Osteoblast (primary cell): ENCODE results near the gene ZFP42. TPM values are rescaled to one million over a fixed set of nuclear protein-coding genes. Genes with fewer than 3 reads are reported as not detected.

ENCODE experiments used
- DNase-seq: peaks from one replicate; pipeline ENCODE4 v3.0.0; 2011; ENCODE audit warnings: low spot score, mixed read lengths; ENCODE audit not compliant: insufficient read length; ENCODE audit errors: missing footprints
- H2AFZ ChIP-seq: 2 replicates; pipeline ENCODE4 v1.6.0; 2011; ENCODE audit warnings: mild to moderate bottlenecking, low read length
- H3K27ac ChIP-seq: 2 replicates; pipeline ENCODE4 v1.5.1; 2011; ENCODE audit warnings: mild to moderate bottlenecking, low read depth, low read length, moderate library complexity
- H3K27me3 ChIP-seq: 2 replicates; pipeline ENCODE4 v1.6.0; 2012; ENCODE audit warnings: mild to moderate bottlenecking, control low read depth, inconsistent platforms, low read length, moderate library complexity; ENCODE audit not compliant: insufficient read depth
- H3K36me3 ChIP-seq: 2 replicates; pipeline ENCODE4 v1.5.1; 2011; ENCODE audit warnings: mild to moderate bottlenecking, low read length, control low read depth, moderate library complexity; ENCODE audit not compliant: insufficient read depth
- H3K4me1 ChIP-seq: 2 replicates; pipeline ENCODE4 v1.5.1; 2011; ENCODE audit warnings: mild to moderate bottlenecking, low read length, control low read depth, moderate library complexity; ENCODE audit not compliant: insufficient read depth
- H3K4me2 ChIP-seq: 2 replicates; pipeline ENCODE4 v1.6.0; 2011; ENCODE audit warnings: mild to moderate bottlenecking, low read length; ENCODE audit not compliant: insufficient read depth
- H3K4me3 ChIP-seq: fragments of 200-600 bp; sonication (generic); 3 replicates; pipeline ENCODE4 v1.5.1; 2012; ENCODE audit warnings: mild to moderate bottlenecking, low read length, inconsistent platforms; ENCODE audit not compliant: insufficient read depth
- H3K79me2 ChIP-seq: 2 replicates; pipeline ENCODE4 v1.6.0; 2012; ENCODE audit warnings: mild to moderate bottlenecking, low read length, control low read depth, inconsistent platforms; ENCODE audit not compliant: insufficient read depth
- H3K9me3 ChIP-seq: 2 replicates; pipeline ENCODE4 v1.5.1; 2011; ENCODE audit warnings: low read depth, low read length, control low read depth
- H4K20me1 ChIP-seq: 2 replicates; pipeline ENCODE4 v1.6.0; 2012; ENCODE audit warnings: mild to moderate bottlenecking, low read length, control low read depth; ENCODE audit not compliant: insufficient read depth
- total RNA-seq: library from RNA; depleted of rRNA; stranded (reverse); fragments of >200 nt; gene quantifications from 2 replicates; pipeline ENCODE4 v1.2.3, GENCODE V29; 2012
- TF ChIP-seq, protein P1 (sequence below): IDR thresholded peaks from 2 replicates; pipeline ENCODE4 v1.5.1; 2011; ENCODE audit warnings: mild to moderate bottlenecking, low read depth, low read length, moderate library complexity; ENCODE audit errors: extremely low read depth

Gene ZFP42
- not detected in 2 replicates for total RNA-seq

DNA sequence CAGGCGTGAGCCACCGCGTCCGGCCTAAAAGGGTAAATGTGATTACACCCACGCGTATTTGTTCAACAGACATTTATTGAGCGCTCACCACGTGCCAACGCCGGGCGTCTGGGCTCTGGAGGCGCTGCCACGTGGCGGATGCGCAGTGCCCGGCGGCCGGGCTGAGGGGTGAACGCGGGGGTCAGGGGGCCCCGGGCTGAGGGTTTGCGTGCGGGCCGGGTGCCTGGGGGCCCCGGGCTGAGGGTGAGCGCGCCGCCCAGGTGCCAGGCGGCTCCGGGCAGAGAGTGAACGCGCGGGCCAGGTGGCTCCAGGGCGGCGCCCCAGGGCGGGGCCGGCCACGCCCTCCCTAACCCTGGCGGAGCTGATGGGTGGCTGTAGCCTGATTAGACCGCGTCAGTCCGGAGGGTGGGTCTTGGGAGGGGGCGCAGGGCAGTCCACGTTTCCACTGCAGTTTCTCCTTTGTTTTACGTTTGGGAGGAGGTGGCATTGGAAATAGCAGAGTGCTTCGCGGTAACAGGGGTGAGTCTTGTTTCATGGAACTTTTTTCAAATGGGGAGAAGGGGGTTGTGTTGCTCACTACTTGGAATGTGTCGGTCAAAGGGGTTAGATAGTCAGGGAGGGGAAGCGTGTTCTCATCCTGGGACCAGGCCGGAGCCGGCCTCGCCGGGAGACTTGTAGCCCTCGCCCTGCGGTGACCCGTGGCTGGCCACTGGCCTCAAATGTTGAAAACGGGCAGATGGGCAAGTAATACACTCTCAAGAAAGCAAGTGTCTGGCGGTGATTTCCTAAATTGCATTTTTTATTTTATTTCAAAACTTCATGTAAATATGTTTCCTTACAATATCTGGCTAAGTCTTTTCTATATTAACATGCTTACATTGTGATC lies at the start of gene ZFP42:
ZFP42 (plus strand) TSS at position 450 of the 886 bp plus-strand sequence. CDS start 7,037 bp downstream, outside the sequence.
- H2AFZ ChIP-seq, result no peak within 1 kb of the TSS
- DNase-seq, result no peak
- no peak within 1 kb of the TSS for H3K4me2 ChIP-seq

DNA sequence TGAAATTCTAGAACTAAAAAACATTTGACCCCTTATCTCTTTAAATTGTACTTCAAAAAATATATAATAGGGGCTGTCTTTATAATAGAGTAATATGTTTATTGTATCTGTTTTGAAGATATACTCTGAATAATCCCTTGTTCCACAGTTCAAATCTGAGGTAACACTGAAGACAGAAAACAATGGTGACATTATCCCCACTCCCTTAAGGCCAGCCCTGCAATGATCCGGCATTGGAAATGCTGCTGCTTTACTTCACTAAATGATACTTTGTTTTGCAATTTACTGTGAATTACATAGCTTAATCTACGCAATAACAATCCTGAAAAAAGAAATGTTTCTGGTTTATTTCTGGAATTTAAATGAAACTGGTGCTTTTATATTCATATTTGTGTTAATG lies 34.4 kb upstream of the ZFP42 start:
- TF ChIP-seq, protein P1, sequence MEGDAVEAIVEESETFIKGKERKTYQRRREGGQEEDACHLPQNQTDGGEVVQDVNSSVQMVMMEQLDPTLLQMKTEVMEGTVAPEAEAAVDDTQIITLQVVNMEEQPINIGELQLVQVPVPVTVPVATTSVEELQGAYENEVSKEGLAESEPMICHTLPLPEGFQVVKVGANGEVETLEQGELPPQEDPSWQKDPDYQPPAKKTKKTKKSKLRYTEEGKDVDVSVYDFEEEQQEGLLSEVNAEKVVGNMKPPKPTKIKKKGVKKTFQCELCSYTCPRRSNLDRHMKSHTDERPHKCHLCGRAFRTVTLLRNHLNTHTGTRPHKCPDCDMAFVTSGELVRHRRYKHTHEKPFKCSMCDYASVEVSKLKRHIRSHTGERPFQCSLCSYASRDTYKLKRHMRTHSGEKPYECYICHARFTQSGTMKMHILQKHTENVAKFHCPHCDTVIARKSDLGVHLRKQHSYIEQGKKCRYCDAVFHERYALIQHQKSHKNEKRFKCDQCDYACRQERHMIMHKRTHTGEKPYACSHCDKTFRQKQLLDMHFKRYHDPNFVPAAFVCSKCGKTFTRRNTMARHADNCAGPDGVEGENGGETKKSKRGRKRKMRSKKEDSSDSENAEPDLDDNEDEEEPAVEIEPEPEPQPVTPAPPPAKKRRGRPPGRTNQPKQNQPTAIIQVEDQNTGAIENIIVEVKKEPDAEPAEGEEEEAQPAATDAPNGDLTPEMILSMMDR, result no peak
- no peaks in the 10 kb centered on the region for H3K27me3 ChIP-seq
- no peak overlapping the region for H3K4me2 ChIP-seq
- no peak overlapping the region for H3K27ac ChIP-seq
- H2AFZ ChIP-seq, result no peak overlapping the region
- no peak overlapping the region for H3K4me3 ChIP-seq
- DNase-seq, result no peak
- H3K9me3 ChIP-seq, result no peaks in the 10 kb centered on the region
- H3K79me2 ChIP-seq, result no peaks in the 10 kb centered on the region
- H4K20me1 ChIP-seq, result no peaks in the 10 kb centered on the region
- no peaks in the 10 kb centered on the region for H3K36me3 ChIP-seq
- no peaks in the 10 kb centered on the region for H3K4me1 ChIP-seq

More for the DNA sequence above, at the start of gene ZFP42:
- H3K27me3 ChIP-seq, result no peaks in the 10 kb centered on the region
- H3K27ac ChIP-seq, result no peak within 1 kb of the TSS
- TF ChIP-seq, protein P1, result no peak
- H3K36me3 ChIP-seq, result no peaks in the 10 kb centered on the region
- H3K4me1 ChIP-seq, result no peaks in the 10 kb centered on the region
- no peak within 1 kb of the TSS for H3K4me3 ChIP-seq
- no peaks in the 10 kb centered on the region for H3K79me2 ChIP-seq
- H4K20me1 ChIP-seq, result no peaks in the 10 kb centered on the region
- H3K9me3 ChIP-seq, result no peaks in the 10 kb centered on the region

DNA sequence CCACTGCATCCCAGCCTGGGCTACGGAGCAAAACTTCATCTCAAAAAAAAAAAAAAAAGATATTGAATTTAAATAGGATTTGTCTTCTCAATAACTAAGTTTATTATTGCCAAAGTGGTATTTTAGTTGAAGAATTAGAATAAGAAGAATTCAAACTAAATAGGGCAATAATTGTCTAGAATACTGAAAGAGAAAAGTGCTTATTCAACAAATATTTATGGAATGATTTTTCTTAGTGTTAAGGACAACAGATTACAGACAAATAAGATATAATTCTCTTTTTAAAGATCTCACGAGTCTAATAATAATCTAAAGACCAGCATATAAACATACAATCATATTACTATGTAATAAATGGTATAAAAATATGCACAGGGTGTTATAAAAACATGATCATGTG lies 33.6 kb upstream of the ZFP42 start:
- H2AFZ ChIP-seq, result no peak overlapping the region
- TF ChIP-seq, protein P1, result no peak
- no peaks in the 10 kb centered on the region for H3K27me3 ChIP-seq
- no peak for DNase-seq
- H3K79me2 ChIP-seq, result no peaks in the 10 kb centered on the region
- no peaks in the 10 kb centered on the region for H3K9me3 ChIP-seq
- no peak overlapping the region for H3K4me2 ChIP-seq
- H3K4me3 ChIP-seq, result no peak overlapping the region
- no peak overlapping the region for H3K27ac ChIP-seq
- H3K4me1 ChIP-seq, result no peaks in the 10 kb centered on the region
- H4K20me1 ChIP-seq, result no peaks in the 10 kb centered on the region
- no peaks in the 10 kb centered on the region for H3K36me3 ChIP-seq

DNA sequence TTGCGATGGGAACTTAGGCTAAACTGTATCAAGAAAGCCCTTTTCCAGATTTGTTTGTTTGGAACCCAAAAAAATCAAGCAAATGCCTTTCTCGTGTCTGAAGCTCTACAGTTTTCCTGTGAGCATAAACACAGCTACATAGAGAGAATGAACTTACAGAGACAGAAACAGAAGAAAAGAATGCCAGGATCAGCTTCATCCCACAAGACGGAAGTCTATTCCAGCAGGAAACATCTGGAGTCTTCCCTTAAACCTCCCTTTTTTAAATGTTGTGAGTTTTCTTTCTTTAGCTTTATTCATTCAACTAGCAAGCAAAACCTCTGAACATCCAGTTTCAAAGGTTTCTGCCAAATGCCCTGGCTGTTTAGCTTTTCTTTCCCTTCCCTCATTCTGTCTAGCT lies 32.6 kb upstream of the ZFP42 start:
- H3K27me3 ChIP-seq, result no peaks in the 10 kb centered on the region
- no peaks in the 10 kb centered on the region for H4K20me1 ChIP-seq
- H3K4me2 ChIP-seq, result peak overlapping the region; percentile 50
- no peaks in the 10 kb centered on the region for H3K36me3 ChIP-seq
- DNase-seq, result no peak
- H3K79me2 ChIP-seq, result no peaks in the 10 kb centered on the region
- peak overlapping the region; percentile 3 for H2AFZ ChIP-seq
- TF ChIP-seq, protein P1, result no peak
- no peaks in the 10 kb centered on the region for H3K9me3 ChIP-seq
- no peaks in the 10 kb centered on the region for H3K4me1 ChIP-seq
- H3K4me3 ChIP-seq, result peak overlapping the region; percentile 24
- H3K27ac ChIP-seq, result no peak overlapping the region
